IMR-90 (cell line): Measurements from ENCODE around the gene BTBD18. TPM values are rescaled to one million over a fixed set of nuclear protein-coding genes. Genes with fewer than 3 reads are reported as not detected.

Source experiments
- ATAC-seq: fragments of 200-7000 bp; cut with Tn5 transposase; 2 replicates; pipeline ENCODE4 v1.9.1; 2020; ENCODE audit warnings: low read depth, mild to moderate bottlenecking, moderate library complexity
- BruUV-seq: library from RNA; stranded (reverse); fragments of 400-500 nt; replicated peaks from 2 replicates; lab custom pipeline; 2021; lab: Mats Ljungman, UMichigan
- CTCF ChIA-PET: fragments of 300-600 bp; formaldehyde crosslinking; extraction: SDS; loops from one replicate; lab custom pipeline; 2021; ENCODE audit warnings: antibody characterized with exemption; lab: Yijun Ruan, JAX
- POLR2A ChIA-PET: fragments of 300-600 bp; sonication (Branson Sonifier 250); formaldehyde crosslinking; loops from one replicate; lab custom pipeline; 2022; ENCODE audit warnings: antibody characterized with exemption; ENCODE audit not compliant: unreplicated experiment; lab: Charles Lee
- DNase-seq: peaks from one replicate; pipeline ENCODE4 v3.0.0; 2013
- H2AFZ ChIP-seq: replicated peaks from 2 replicates; pipeline ENCODE3; 2013; ENCODE audit warnings: low read length, mild to moderate bottlenecking; ENCODE audit not compliant: poor library complexity
- H2AK5ac ChIP-seq: 2 replicates; pipeline ENCODE4 v1.6.1; 2013; ENCODE audit warnings: low read depth, low read length, inconsistent platforms
- H2AK9ac ChIP-seq: replicated peaks from 2 replicates; pipeline ENCODE3; 2013; ENCODE audit warnings: mild to moderate bottlenecking, low read depth, low read length, moderate library complexity; ENCODE audit not compliant: poor library complexity
- H2BK120ac ChIP-seq: 2 replicates; pipeline ENCODE4 v1.6.1; 2013; ENCODE audit warnings: low read depth, low read length, inconsistent platforms
- H2BK15ac ChIP-seq: 3 replicates; pipeline ENCODE4 v1.6.1; 2013; ENCODE audit warnings: low read depth, low read length, inconsistent platforms
- H2BK20ac ChIP-seq: 2 replicates; pipeline ENCODE4 v1.6.1; 2013; ENCODE audit warnings: low read depth, mild to moderate bottlenecking, inconsistent platforms, low read length, moderate library complexity
- H2BK5ac ChIP-seq: 2 replicates; pipeline ENCODE4 v1.6.1; 2013; ENCODE audit warnings: mild to moderate bottlenecking, low read depth, low read length, inconsistent platforms; ENCODE audit not compliant: poor library complexity, severe bottlenecking
- H3K14ac ChIP-seq: replicated peaks from 2 replicates; pipeline ENCODE4 v1.6.1; 2013; ENCODE audit warnings: low read depth, low read length, inconsistent platforms
- H3K18ac ChIP-seq: 2 replicates; pipeline ENCODE4 v1.6.1; 2013; ENCODE audit warnings: low read depth, low read length, control low read depth
- H3K23ac ChIP-seq: 2 replicates; pipeline ENCODE4 v1.6.1; 2013; ENCODE audit warnings: low read depth, low read length, inconsistent platforms
- H3K27ac ChIP-seq: 2 replicates; pipeline ENCODE4 v1.5.1; 2013; ENCODE audit warnings: mild to moderate bottlenecking, control low read depth, low read length; ENCODE audit not compliant: insufficient read depth
- H3K27me3 ChIP-seq: 2 replicates; pipeline ENCODE4 v1.6.1; 2013; ENCODE audit warnings: low read length; ENCODE audit not compliant: control insufficient read depth, insufficient read depth
- H3K36me3 ChIP-seq: 2 replicates; pipeline ENCODE4 v1.6.1; 2013; ENCODE audit warnings: low read length, mixed read lengths; ENCODE audit not compliant: control insufficient read depth, insufficient read depth
- H3K4ac ChIP-seq: 2 replicates; pipeline ENCODE4 v1.6.1; 2013; ENCODE audit warnings: low read depth, low read length, inconsistent platforms
- H3K4me1 ChIP-seq: 2 replicates; pipeline ENCODE4 v1.6.1; 2013; ENCODE audit warnings: low read length, mixed read lengths; ENCODE audit not compliant: control insufficient read depth, insufficient read depth
- H3K4me2 ChIP-seq: 2 replicates; pipeline ENCODE4 v1.6.1; 2013; ENCODE audit warnings: low read depth, mild to moderate bottlenecking, control low read depth, low read length, moderate library complexity
- H3K4me3 ChIP-seq: 2 replicates; pipeline ENCODE4 v1.5.1; 2013; ENCODE audit warnings: low read depth, mild to moderate bottlenecking, control low read depth, low read length, moderate library complexity; ENCODE audit not compliant: insufficient read depth
- H3K56ac ChIP-seq: 2 replicates; pipeline ENCODE4 v1.6.1; 2013; ENCODE audit warnings: low read length, inconsistent platforms; ENCODE audit not compliant: insufficient read depth; ENCODE audit errors: extremely low read depth
- H3K79me1 ChIP-seq, 2 experiments: 2 replicates each; pipeline ENCODE4 v1.6.1; 2013; ENCODE audit warnings: low read length in 2 of 2, inconsistent platforms in 1 of 2, low read depth in 1 of 2
- H3K9ac ChIP-seq: 2 replicates; pipeline ENCODE4 v1.6.1; 2013; ENCODE audit warnings: low read depth, low read length, control low read depth
- H3K9me1 ChIP-seq: 2 replicates; pipeline ENCODE4 v1.6.1; 2013; ENCODE audit warnings: low read length, inconsistent platforms; ENCODE audit not compliant: insufficient read depth
- H3K9me3 ChIP-seq: 2 replicates; pipeline ENCODE4 v1.6.1; 2013; ENCODE audit warnings: low read length; ENCODE audit not compliant: control insufficient read depth, insufficient read depth
- H4K20me1 ChIP-seq: 2 replicates; pipeline ENCODE4 v1.6.1; 2013; ENCODE audit warnings: low read length, inconsistent platforms; ENCODE audit not compliant: insufficient read depth
- H4K5ac ChIP-seq: 2 replicates; pipeline ENCODE4 v1.6.1; 2013; ENCODE audit warnings: mild to moderate bottlenecking, low read depth, low read length, control low read depth
- H4K8ac ChIP-seq, 2 experiments: 2 replicates each; pipeline ENCODE4 v1.6.1; 2013; ENCODE audit warnings: low read depth in 2 of 2, low read length in 2 of 2, control low read depth in 1 of 2, inconsistent platforms in 1 of 2
- H4K91ac ChIP-seq: 2 replicates; pipeline ENCODE4 v1.6.1; 2013; ENCODE audit warnings: low read depth, low read length, inconsistent platforms; ENCODE audit not compliant: insufficient read depth
- CEBPB ChIP-seq: IDR thresholded peaks from 2 replicates; pipeline ENCODE4 v1.6.1; 2012; ENCODE audit warnings: low read depth, low read length, improper control_type of control experiment
- MAFK ChIP-seq: IDR thresholded peaks from 2 replicates; pipeline ENCODE4 v1.6.1; 2012; ENCODE audit warnings: low read depth, low read length, improper control_type of control experiment
- MAZ ChIP-seq: IDR thresholded peaks from 2 replicates; pipeline ENCODE4 v1.6.1; 2012; ENCODE audit warnings: low read depth, mild to moderate bottlenecking, low read length, improper control_type of control experiment, moderate library complexity, borderline replicate concordance
- POLR2A ChIP-seq: IDR thresholded peaks from 2 replicates; pipeline ENCODE4 v1.6.1; 2012; ENCODE audit warnings: mild to moderate bottlenecking, low read depth, low read length
- RCOR1 ChIP-seq: IDR thresholded peaks from 2 replicates; pipeline ENCODE4 v1.6.1; 2012; ENCODE audit warnings: mild to moderate bottlenecking, low read length, improper control_type of control experiment; ENCODE audit not compliant: insufficient replicate concordance
- WGBS, 2 experiments: methylation state at CpG; one replicate each; pipeline versions ENCODE4 v1.1.5 to v1.1.7; 2013; ENCODE audit warnings: missing lambda C conversion rate in 2 of 2; ENCODE audit not compliant: insufficient read length in 1 of 2; ENCODE audit errors: extremely low coverage in 2 of 2; 5-methylcytosine and 5-hydroxymethylcytosine counted together
- dilution Hi-C: fragments of 300-500 bp; cut with HindIII; formaldehyde crosslinking; loops from one replicate; pipeline ENCODE4 v1.14.3; 2018; ENCODE audit warnings: low sequenced_read_pairs; ENCODE audit not compliant: unreplicated experiment
- in situ Hi-C: fragments of 300-500 bp; cut with MboI; formaldehyde crosslinking; loops from 3 replicates; pipeline ENCODE4 v1.14.3; 2019; ENCODE audit warnings: low sequenced_read_pairs, inconsistent platforms, mixed read lengths
- intact Hi-C: fragments of 100-400 bp; cut with micrococcal nuclease; formaldehyde crosslinking; loops from 2 replicates; pipeline ENCODE4 v1.10.0; 2022
- polyA plus RNA-seq, 3 experiments: library from polyadenylated mRNA; depleted of rRNA; stranded (reverse); fragments of >200 nt; gene quantifications; 2 replicates each; pipeline ENCODE4 v1.2.3, GENCODE V29; 2012; ENCODE audit warnings: low replicate concordance in 1 of 3
- total RNA-seq: library from RNA; depleted of rRNA; stranded (reverse); fragments of >200 nt; gene quantifications from 2 replicates; pipeline ENCODE4 v1.2.3, GENCODE V29; 2012
- TF ChIP-seq, protein P1 (sequence below): conservative IDR thresholded peaks from 2 replicates; pipeline ENCODE4 v1.5.1; 2012; ENCODE audit warnings: mild to moderate bottlenecking, low read depth, low read length, improper control_type of control experiment

The BTBD18 gene
- total and polyA plus RNA-seq, 2 of the 4 experiments (the other 2 are of a cell fraction), result not detected

DNA sequence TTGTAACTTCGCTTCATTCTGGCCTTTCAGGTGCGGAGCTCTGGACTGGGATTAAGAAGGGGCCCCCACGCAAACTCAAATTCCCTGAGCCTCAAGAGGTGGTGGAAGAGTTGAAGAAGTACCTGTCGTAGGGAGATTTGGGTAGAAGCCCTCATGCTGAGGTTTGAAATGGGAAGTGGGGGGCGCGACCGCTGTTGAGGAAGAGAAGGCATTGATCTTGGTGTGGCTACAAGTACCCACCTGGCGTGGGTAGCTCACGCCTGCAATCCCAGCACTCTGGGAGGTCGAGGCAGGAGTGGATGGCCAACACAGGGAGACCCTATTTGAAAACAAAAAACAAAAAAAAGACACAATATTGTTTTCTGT, 9.5 kb downstream of the BTBD18 start:
- no peak for TF ChIP-seq MAZ
- TF ChIP-seq CEBPB, result no peak
- TF ChIP-seq MAFK, result no peak
- TF ChIP-seq RCOR1, result no peak
- TF ChIP-seq POLR2A, result no peak
- TF ChIP-seq, protein P1, sequence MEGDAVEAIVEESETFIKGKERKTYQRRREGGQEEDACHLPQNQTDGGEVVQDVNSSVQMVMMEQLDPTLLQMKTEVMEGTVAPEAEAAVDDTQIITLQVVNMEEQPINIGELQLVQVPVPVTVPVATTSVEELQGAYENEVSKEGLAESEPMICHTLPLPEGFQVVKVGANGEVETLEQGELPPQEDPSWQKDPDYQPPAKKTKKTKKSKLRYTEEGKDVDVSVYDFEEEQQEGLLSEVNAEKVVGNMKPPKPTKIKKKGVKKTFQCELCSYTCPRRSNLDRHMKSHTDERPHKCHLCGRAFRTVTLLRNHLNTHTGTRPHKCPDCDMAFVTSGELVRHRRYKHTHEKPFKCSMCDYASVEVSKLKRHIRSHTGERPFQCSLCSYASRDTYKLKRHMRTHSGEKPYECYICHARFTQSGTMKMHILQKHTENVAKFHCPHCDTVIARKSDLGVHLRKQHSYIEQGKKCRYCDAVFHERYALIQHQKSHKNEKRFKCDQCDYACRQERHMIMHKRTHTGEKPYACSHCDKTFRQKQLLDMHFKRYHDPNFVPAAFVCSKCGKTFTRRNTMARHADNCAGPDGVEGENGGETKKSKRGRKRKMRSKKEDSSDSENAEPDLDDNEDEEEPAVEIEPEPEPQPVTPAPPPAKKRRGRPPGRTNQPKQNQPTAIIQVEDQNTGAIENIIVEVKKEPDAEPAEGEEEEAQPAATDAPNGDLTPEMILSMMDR, result no peak
- dilution Hi-C loops (no loop called here), in situ Hi-C loops (loop anchor here (10.0 kb wide), 1 partner anchor 773 kb away; no protein-coding TSS in a partner anchor), intact Hi-C loops (loop anchor here (5.0 to 10.0 kb wide), 2 partner anchors 543 to 770 kb away; no protein-coding TSS in a partner anchor)
- Histone ChIP-seq H3K4me1 (peaks cover 2% of the 10 kb centered on the region; the same call in 1 of the 2 replicates), H2AK9ac (peak overlapping the region; percentile 98), H3K4me2 (peak overlapping the region; percentile 97), H2BK5ac (peak overlapping the region; percentile 75), H3K14ac (peak overlapping the region; percentile 76), H3K23ac (peak overlapping the region; percentile 91), H3K9ac (peak overlapping the region; percentile 80), H2AK5ac (peak overlapping the region; percentile 33), H3K27me3 (no peaks in the 10 kb centered on the region), H3K9me1 (0 out of 2 replicates have a peak, but pooled peaks cover 3% of the 10 kb centered on the region), H3K79me1 (peaks cover 29 to 42% of the 10 kb centered on the region in 2 experiments), H2AFZ (peak overlapping the region; percentile 94), H3K56ac (peak overlapping the region; percentile 83), H4K20me1 (no peaks in the 10 kb centered on the region), H4K5ac (no peak overlapping the region), H2BK20ac (no peak overlapping the region), H4K8ac (peak overlapping the region; percentile 76 to 99), H2BK120ac (0 out of 2 replicates have a peak overlapping the region, but pooled peaks have one; percentile 17), H3K4ac (peak overlapping the region; percentile 92), H3K27ac (peak overlapping the region; percentile 86), H3K18ac (no peak overlapping the region), H3K4me3 (peak overlapping the region; percentile 63), H3K36me3 (peaks cover 42% of the 10 kb centered on the region), H4K91ac (peak overlapping the region; percentile 77), H2BK15ac (no peak overlapping the region), H3K9me3 (no peaks in the 10 kb centered on the region)
- BruUV-seq, result TSS peak; percentile 52
- no peak for DNase-seq
- 0% methylated on average over 2 of the region's 10 CpGs; no CpG with 5 or more reads in 1 of the 2 experiments for WGBS, 2 experiments
- ChIA-PET POLR2A (interaction anchor here (1.2 kb wide), 1 partner anchor 19 kb away, joined by 4 read pairs; no protein-coding TSS in a partner anchor), CTCF (no interaction called here)
- ATAC-seq, result no peak
